MCF 10A (cell line): Measurements from ENCODE around the gene ORAI1. TPM values are rescaled to one million over a fixed set of nuclear protein-coding genes. Genes with fewer than 3 reads are reported as not detected.

Source experiments
- BruUV-seq: library from RNA; stranded (reverse); fragments of 400-500 nt; replicated peaks from 2 replicates; lab custom pipeline; 2021; lab: Mats Ljungman, UMichigan
- CTCF ChIA-PET: fragments of 300-600 bp; sonication (Branson Sonifier 250); formaldehyde crosslinking; extraction: SDS; loops from one replicate; lab custom pipeline; 2021; ENCODE audit warnings: antibody characterized with exemption, inconsistent platforms; lab: Yijun Ruan, JAX
- POLR2A ChIA-PET: fragments of 300-600, 350-650 bp; sonication (Branson Sonifier 250); formaldehyde crosslinking; extraction: SDS; loops from one replicate; lab custom pipeline; 2020; ENCODE audit warnings: antibody characterized with exemption, inconsistent platforms; lab: Yijun Ruan, JAX
- DNase-seq: peaks from one replicate; pipeline ENCODE4 v3.0.0-alpha.2; 2018; ENCODE audit not compliant: unreplicated experiment
- H3K27ac Mint-ChIP-seq: one replicate; pipeline ENCODE4 v1.8.0; 2022; ENCODE audit warnings: mild to moderate bottlenecking, low read depth, mixed read lengths; ENCODE audit not compliant: unreplicated experiment
- H3K27me3 Mint-ChIP-seq: one replicate; pipeline ENCODE4 v1.8.0; 2022; ENCODE audit warnings: mixed read lengths; ENCODE audit not compliant: insufficient read depth, unreplicated experiment
- H3K36me3 Mint-ChIP-seq: one replicate; pipeline ENCODE4 v1.8.0; 2022; ENCODE audit warnings: mild to moderate bottlenecking, moderate library complexity, mixed read lengths; ENCODE audit not compliant: insufficient read depth, unreplicated experiment
- H3K4me1 Mint-ChIP-seq: one replicate; pipeline ENCODE4 v1.8.0; 2022; ENCODE audit warnings: mixed read lengths; ENCODE audit not compliant: insufficient read depth, unreplicated experiment
- H3K4me3 Mint-ChIP-seq: one replicate; pipeline ENCODE4 v1.8.0; 2022; ENCODE audit warnings: mild to moderate bottlenecking, moderate library complexity, mixed read lengths; ENCODE audit not compliant: unreplicated experiment
- H3K9me3 Mint-ChIP-seq: one replicate; pipeline ENCODE4 v1.8.0; 2022; ENCODE audit warnings: mixed read lengths; ENCODE audit not compliant: unreplicated experiment
- CTCF ChIP-seq: fragments of 200-600 bp; IDR thresholded peaks from one replicate; pipeline ENCODE4 v1.8.0; 2022; ENCODE audit warnings: antibody characterized with exemption, mild to moderate bottlenecking; ENCODE audit not compliant: unreplicated experiment
- intact Hi-C: fragments of 100-400 bp; cut with micrococcal nuclease; formaldehyde crosslinking; loops from 2 replicates; pipeline ENCODE4 v1.14.1; 2022
- total RNA-seq: library from RNA; stranded (reverse); gene quantifications from 2 replicates; pipeline ENCODE4 v1.2.3, GENCODE V29; 2022

ORAI1 gene
- total RNA-seq, 1 experiment from 2014 or later: 16.3 TPM

DNA sequence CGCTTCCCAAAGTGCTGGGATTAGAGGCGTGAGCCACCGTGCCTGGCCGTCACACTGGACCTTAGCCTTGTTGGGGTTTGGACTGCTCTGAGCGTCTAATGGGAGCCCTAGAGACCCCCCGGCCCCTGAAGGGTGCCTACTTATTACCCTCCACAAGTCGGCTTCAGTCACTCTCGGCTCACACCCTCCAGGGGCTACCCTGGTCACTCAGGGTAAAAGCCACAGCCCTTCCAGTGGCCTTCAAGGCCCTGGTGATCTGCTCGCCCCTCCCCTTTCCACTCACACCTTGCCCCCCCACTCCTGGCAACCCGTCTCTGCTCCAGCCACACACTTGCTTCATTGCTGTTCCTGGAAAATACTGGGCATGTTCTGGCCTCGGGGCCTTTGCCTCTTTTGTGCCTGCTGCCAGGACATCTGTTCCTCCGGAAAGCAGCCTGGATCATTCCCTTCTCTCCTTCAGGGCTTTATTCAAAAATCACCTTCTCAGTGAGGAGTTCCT is 46.7 kb downstream of the ORAI1 start:
- Mint-ChIP-seq H3K4me1 (peaks cover 10% of the 10 kb centered on the region), H3K36me3 (no peaks in the 10 kb centered on the region), H3K27ac (peak overlapping the region; percentile 16), H3K27me3 (no peaks in the 10 kb centered on the region), H3K9me3 (no peaks in the 10 kb centered on the region), H3K4me3 (peak overlapping the region; percentile 28)
- intact Hi-C loops: loop anchor here (2.0 kb wide), 1 partner anchor 46 kb away; the partner anchor contains the start of gene ORAI1
- ChIA-PET POLR2A (interaction anchor here (0.6 kb wide), 1 partner anchor 146 kb away, joined by 3 read pairs; no protein-coding TSS in a partner anchor), CTCF (interaction anchor here (0.7 to 2.9 kb wide), 2 partner anchors 13 to 78 kb away, joined by 3 to 10 read pairs; no protein-coding TSS in a partner anchor)
- BruUV-seq: no TSS peak
- DNase-seq: peak; percentile 85
- TF ChIP-seq CTCF: no peak

- no peak overlapping the region for H3K27ac Mint-ChIP-seq
- no peak for TF ChIP-seq CTCF
- no peak overlapping the region for H3K4me3 Mint-ChIP-seq
- no peaks in the 10 kb centered on the region for H3K9me3 Mint-ChIP-seq
- CTCF ChIA-PET: interaction anchor here (1.2 kb wide), 1 partner anchor 45 kb away, joined by 4 read pairs; no protein-coding TSS in a partner anchor
- POLR2A ChIA-PET: no interaction called here
- intact Hi-C loops: no loop called here
- H3K4me1 Mint-ChIP-seq: peaks cover 10% of the 10 kb centered on the region
- H3K36me3 Mint-ChIP-seq: no peaks in the 10 kb centered on the region
- no TSS peak for BruUV-seq
- no peak for DNase-seq
- no peaks in the 10 kb centered on the region for H3K27me3 Mint-ChIP-seq
Measured at GRCh38 chr12:121676190-121676589, 49.9 kb downstream of the ORAI1 start.

GRCh38 chr12:121678305-121678704 is 52.0 kb downstream of the ORAI1 start:
- CTCF ChIA-PET: interaction anchor here (2.2 kb wide), 1 partner anchor 126 kb away, joined by 12 read pairs; no protein-coding TSS in a partner anchor
- intact Hi-C loops: no loop called here
- no peak for DNase-seq

More at GRCh38 chr12:121678305-121678704, 52.0 kb downstream of the ORAI1 start:
- Mint-ChIP-seq H3K9me3 (no peaks in the 10 kb centered on the region), H3K27me3 (no peaks in the 10 kb centered on the region), H3K36me3 (no peaks in the 10 kb centered on the region), H3K4me1 (peaks cover 6% of the 10 kb centered on the region), H3K4me3 (no peak overlapping the region), H3K27ac (no peak overlapping the region)
- BruUV-seq: no TSS peak
- no peak for TF ChIP-seq CTCF
- POLR2A ChIA-PET: no interaction called here
